Measurements from ENCODE around the gene ANKRD26. TPM values are rescaled to one million over a fixed set of nuclear protein-coding genes. Genes with fewer than 3 reads are reported as not detected.

The ANKRD26 gene
- total RNA-seq, 6 experiments from 2014 or later = 7.1 to 8.7 (median 7.7) TPM

DNA sequence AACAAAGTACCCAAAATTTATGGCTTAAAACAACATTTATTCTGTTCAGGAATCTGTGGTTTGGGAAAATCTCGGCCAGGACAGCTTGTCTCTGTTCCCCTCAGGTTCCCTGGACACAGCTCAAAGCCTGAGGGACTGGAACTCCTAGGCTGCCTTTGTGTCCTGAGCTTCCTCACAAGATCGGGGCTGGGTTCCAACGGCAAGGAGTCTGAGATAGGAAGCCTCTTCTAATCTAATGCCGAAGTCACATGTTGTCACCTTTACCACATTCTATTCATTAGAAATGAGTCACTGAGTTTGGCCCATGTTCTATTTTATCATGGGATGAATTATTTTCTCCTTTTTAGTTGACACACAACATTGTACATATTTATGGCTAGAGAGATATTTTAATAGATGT, 80.5 kb downstream of the ANKRD26 start:
- DNase-seq = no peak
- Mint-ChIP-seq H3K36me3 (ENCODE audit: low read depth) (peaks cover 11% of the 10 kb centered on the region), H3K27ac (no peak overlapping the region), H3K4me3 (no peak overlapping the region), H3K27me3 (ENCODE audit: insufficient read depth) (no peaks in the 10 kb centered on the region), H3K9me3 (no peaks in the 10 kb centered on the region), H3K4me1 (ENCODE audit: low read depth) (peaks cover 6% of the 10 kb centered on the region; the same call in 1 of the 2 replicates)
- TF ChIP-seq, protein P1, sequence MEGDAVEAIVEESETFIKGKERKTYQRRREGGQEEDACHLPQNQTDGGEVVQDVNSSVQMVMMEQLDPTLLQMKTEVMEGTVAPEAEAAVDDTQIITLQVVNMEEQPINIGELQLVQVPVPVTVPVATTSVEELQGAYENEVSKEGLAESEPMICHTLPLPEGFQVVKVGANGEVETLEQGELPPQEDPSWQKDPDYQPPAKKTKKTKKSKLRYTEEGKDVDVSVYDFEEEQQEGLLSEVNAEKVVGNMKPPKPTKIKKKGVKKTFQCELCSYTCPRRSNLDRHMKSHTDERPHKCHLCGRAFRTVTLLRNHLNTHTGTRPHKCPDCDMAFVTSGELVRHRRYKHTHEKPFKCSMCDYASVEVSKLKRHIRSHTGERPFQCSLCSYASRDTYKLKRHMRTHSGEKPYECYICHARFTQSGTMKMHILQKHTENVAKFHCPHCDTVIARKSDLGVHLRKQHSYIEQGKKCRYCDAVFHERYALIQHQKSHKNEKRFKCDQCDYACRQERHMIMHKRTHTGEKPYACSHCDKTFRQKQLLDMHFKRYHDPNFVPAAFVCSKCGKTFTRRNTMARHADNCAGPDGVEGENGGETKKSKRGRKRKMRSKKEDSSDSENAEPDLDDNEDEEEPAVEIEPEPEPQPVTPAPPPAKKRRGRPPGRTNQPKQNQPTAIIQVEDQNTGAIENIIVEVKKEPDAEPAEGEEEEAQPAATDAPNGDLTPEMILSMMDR (IDR thresholded peaks at IDR 0.05) = no peak

DNA sequence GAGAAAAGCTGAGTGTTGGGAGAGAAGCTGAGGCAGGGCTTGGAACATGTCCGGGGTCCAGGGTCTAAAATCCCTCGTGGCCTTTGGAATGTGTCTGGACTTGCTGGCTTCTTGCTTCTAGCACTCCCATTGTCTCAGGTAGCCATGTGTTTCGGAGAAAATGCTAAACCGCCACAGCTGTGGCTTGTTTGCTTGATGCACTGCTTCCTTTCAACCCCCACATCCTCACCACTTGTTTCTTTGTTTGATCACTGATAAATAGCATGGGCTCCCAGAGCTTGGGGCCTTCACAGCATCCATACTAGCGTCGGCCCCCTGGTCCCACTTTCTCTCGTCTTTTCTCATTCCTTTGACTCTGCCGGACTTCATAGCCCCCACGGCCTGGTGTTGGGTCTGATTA, 102.7 kb downstream of the ANKRD26 start:
- Mint-ChIP-seq H3K27me3 (ENCODE audit: insufficient read depth) (peaks cover 2% of the 10 kb centered on the region; the same call in 1 of the 2 replicates), H3K4me3 (no peak overlapping the region), H3K4me1 (ENCODE audit: low read depth) (no peaks in the 10 kb centered on the region), H3K27ac (no peak overlapping the region), H3K9me3 (no peaks in the 10 kb centered on the region), H3K36me3 (ENCODE audit: low read depth) (peaks cover 5% of the 10 kb centered on the region; the same call in 1 of the 2 replicates)
- TF ChIP-seq, protein P1 (IDR thresholded peaks at IDR 0.05) = no peak
- no peak for DNase-seq

DNA sequence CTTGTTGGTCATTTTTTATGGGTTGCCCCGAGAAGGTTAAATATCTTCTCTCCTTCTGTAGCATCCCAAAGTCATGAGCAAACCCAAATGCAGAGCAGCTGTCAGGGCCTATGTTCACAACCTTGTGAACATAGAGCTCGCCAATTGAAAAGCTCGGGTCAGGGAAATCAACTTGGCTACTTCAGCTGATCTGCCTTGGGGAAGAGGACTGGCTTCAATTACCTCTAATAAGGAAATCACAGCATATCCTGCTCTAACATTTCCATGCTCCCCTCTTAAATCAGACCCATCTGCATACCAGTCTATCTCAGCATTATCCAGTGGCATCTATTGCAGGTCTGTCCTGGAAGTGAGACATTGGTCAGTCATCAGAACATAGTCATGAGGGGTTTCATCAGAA, 105.6 kb downstream of the ANKRD26 start:
- no peak overlapping the region for H3K27ac Mint-ChIP-seq
- H3K4me1 Mint-ChIP-seq (ENCODE audit: low read depth) = no peaks in the 10 kb centered on the region

DNA sequence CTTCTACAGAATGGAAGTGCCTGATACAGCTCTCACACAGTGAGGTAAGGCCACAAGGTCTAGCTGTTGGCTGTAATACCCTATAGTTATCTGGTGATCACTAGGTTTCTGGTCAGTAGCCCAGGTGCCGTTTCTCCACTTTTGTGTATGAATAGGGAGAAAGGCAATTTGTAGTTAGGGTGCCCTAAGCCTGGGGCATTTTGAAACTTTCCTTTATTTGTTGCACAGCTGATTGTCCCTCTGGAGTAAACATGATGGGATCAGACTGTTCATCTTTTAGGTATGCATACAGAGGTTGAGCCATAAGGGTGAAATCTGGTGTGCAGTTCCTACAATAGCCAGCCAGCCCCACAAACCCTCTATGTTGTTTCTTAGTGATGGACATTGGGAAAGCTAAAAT, 112.4 kb downstream of the ANKRD26 start:
- no peak for DNase-seq
- Mint-ChIP-seq H3K4me1 (ENCODE audit: low read depth) (no peaks in the 10 kb centered on the region), H3K36me3 (ENCODE audit: low read depth) (no peaks in the 10 kb centered on the region), H3K27ac (no peak overlapping the region), H3K9me3 (no peaks in the 10 kb centered on the region), H3K27me3 (ENCODE audit: insufficient read depth) (no peaks in the 10 kb centered on the region; the same call in 1 of the 2 replicates), H3K4me3 (no peak overlapping the region)
- TF ChIP-seq, protein P1 (IDR thresholded peaks at IDR 0.05) = no peak

More for the DNA sequence above, 105.6 kb downstream of the ANKRD26 start:
- Mint-ChIP-seq H3K9me3 (no peaks in the 10 kb centered on the region), H3K4me3 (no peak overlapping the region), H3K36me3 (ENCODE audit: low read depth) (no peaks in the 10 kb centered on the region), H3K27me3 (ENCODE audit: insufficient read depth) (0 out of 2 replicates have a peak, but pooled peaks cover 2% of the 10 kb centered on the region)
- TF ChIP-seq, protein P1 (IDR thresholded peaks at IDR 0.05) = no peak
- DNase-seq = no peak

DNA sequence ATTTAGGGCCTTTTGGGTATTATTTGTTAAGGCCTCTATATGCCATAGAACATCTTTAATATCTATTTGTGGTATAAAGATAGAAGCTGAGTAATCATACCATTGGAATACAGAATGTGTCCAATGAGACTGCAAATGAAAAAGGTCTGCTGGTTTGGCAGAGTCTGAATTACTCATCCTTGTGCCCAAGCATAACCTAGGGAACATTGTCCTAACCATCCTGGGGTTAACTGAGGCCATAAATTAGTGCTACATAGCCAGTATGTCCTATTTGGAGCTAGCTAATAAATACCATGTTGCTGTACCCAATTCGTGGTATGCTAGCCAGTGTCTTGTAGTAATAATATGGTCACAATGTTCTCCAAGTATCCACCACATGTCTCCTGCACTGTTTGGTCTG, 117.1 kb downstream of the ANKRD26 start:
- Mint-ChIP-seq H3K27me3 (ENCODE audit: insufficient read depth) (peaks cover 2% of the 10 kb centered on the region), H3K4me3 (no peak overlapping the region), H3K27ac (no peak overlapping the region), H3K36me3 (ENCODE audit: low read depth) (no peaks in the 10 kb centered on the region), H3K9me3 (no peaks in the 10 kb centered on the region), H3K4me1 (ENCODE audit: low read depth) (no peaks in the 10 kb centered on the region)
- no peak for DNase-seq
- TF ChIP-seq, protein P1 (IDR thresholded peaks at IDR 0.05) = no peak

DNA sequence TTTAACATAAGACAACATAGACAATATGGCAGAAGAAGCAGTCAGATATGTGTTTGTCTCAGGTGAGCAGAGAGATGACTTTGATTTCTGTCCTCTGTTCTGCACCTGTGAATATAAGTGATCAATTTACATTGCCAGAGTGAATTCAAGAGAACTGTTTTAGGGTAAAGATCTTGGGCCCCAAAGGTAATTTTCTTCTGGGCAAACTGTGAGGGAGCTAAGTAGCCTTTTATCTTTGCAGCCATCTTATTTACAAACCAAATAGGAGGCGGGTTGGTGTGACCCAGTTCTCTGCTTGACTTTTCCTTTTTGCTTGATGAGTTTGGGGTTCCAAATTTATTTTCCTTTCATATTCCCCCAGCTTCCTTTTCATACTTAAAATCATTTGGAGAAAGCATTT, 118.2 kb downstream of the ANKRD26 start:
- H3K4me3 Mint-ChIP-seq = no peak overlapping the region
- H3K27me3 Mint-ChIP-seq (ENCODE audit: insufficient read depth) = peaks cover 2% of the 10 kb centered on the region
- H3K4me1 Mint-ChIP-seq (ENCODE audit: low read depth) = no peaks in the 10 kb centered on the region
- no peaks in the 10 kb centered on the region for H3K9me3 Mint-ChIP-seq
- no peaks in the 10 kb centered on the region for H3K36me3 Mint-ChIP-seq (ENCODE audit: low read depth)
- DNase-seq = no peak
- no peak overlapping the region for H3K27ac Mint-ChIP-seq
- TF ChIP-seq, protein P1 (IDR thresholded peaks at IDR 0.05) = no peak
